Esophagus muscularis mucosa (tissue), 3 donors: ENCODE results near the gene DTWD1.

Experiments used
- POLR2A ChIP-seq: fragments of 450-650 bp; IDR thresholded peaks from one replicate; pipeline ENCODE4 v1.6.1; 2017; ENCODE audit warnings: antibody characterized with exemption, moderate library complexity, mild to moderate bottlenecking, low read depth
- TF ChIP-seq, protein P1 (sequence below), 3 experiments: fragments of 200-600 bp in 2 of 3; fragments of 450-650 bp in 1 of 3; sonication (generic) in 2 of 3; IDR thresholded peaks; one replicate each; pipeline ENCODE4 v1.5.1; 2017 to 2019; ENCODE audit warnings: antibody characterized with exemption in 3 of 3, mild to moderate bottlenecking in 2 of 3, moderate library complexity in 1 of 3

DNA sequence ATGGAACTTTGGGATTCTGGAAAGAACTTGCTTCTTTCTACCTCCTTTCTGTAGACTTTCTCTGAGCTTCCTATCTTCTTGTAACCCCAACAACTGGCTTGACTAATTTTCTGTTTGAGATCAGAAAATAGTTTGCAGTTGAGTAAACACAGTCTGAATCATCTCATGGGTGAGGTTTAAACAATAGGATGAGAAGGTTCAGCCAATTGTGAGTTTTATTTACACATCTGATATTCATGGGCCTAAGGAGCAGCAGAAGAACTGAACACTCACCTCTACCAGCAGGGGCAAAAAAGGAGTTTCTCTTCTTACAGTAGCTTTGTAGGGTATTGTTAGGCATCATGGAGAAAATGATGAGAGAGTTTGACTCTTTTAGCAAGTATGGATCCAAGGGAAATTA lies 54.2 kb downstream of the DTWD1 start:
- TF ChIP-seq, protein P1, sequence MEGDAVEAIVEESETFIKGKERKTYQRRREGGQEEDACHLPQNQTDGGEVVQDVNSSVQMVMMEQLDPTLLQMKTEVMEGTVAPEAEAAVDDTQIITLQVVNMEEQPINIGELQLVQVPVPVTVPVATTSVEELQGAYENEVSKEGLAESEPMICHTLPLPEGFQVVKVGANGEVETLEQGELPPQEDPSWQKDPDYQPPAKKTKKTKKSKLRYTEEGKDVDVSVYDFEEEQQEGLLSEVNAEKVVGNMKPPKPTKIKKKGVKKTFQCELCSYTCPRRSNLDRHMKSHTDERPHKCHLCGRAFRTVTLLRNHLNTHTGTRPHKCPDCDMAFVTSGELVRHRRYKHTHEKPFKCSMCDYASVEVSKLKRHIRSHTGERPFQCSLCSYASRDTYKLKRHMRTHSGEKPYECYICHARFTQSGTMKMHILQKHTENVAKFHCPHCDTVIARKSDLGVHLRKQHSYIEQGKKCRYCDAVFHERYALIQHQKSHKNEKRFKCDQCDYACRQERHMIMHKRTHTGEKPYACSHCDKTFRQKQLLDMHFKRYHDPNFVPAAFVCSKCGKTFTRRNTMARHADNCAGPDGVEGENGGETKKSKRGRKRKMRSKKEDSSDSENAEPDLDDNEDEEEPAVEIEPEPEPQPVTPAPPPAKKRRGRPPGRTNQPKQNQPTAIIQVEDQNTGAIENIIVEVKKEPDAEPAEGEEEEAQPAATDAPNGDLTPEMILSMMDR (IDR thresholded peaks at IDR 0.05) = no peak
- TF ChIP-seq POLR2A = no peak
